IgD-negative memory B cell (primary cell): ENCODE data around the gene ACYP1. TPM values are rescaled to one million over a fixed set of nuclear protein-coding genes. Genes with fewer than 3 reads are reported as not detected.

Experiments used
- polyA plus RNA-seq: library from polyadenylated mRNA; unstranded; fragments of 300-500 nt; fragmentation: Illumina TruSeq; gene quantifications from one replicate; pipeline ENCODE4 v1.2.3, GENCODE V29; 2021

ACYP1 gene
- polyA plus RNA-seq, 1 donor from 2014 or later, result 15.2 TPM

Other genes with a start within 250 kb of the ACYP1 start
- gene PROX2, start 187.9 kb downstream of the ACYP1 start, polyA plus RNA-seq, result not detected
- gene DLST, start 182.1 kb downstream of the ACYP1 start, polyA plus RNA-seq, result 10.3 TPM
- 1.4 TPM for gene RPS6KL1, start 140.8 kb downstream of the ACYP1 start, polyA plus RNA-seq
- gene PGF, start 108.4 kb downstream of the ACYP1 start, polyA plus RNA-seq, result not detected
- gene EIF2B2, start 61.1 kb downstream of the ACYP1 start, polyA plus RNA-seq, result 29.2 TPM
- gene MLH3, start 12.6 kb downstream of the ACYP1 start, polyA plus RNA-seq, result 8.4 TPM
- 3.1 TPM for gene ZC2HC1C, start 5.6 kb upstream of the ACYP1 start, polyA plus RNA-seq
- gene NEK9, start 63.0 kb upstream of the ACYP1 start, polyA plus RNA-seq, result 16.9 TPM
- 184 TPM for gene TMED10, start 112.6 kb upstream of the ACYP1 start, polyA plus RNA-seq
- 487 TPM for gene FOS, start 214.8 kb upstream of the ACYP1 start, polyA plus RNA-seq